Transverse colon (tissue), 4 donors: Measurements from ENCODE around the gene IL1RAPL1. TPM values are rescaled to one million over a fixed set of nuclear protein-coding genes. Genes with fewer than 3 reads are reported as not detected.

Source experiments
- DNase-seq: peaks from one replicate; pipeline ENCODE4 v3.0.0-alpha.2; 2019
- H3K27ac ChIP-seq, 4 donors: fragments of 200-600 bp; sonication (generic); 2 replicates each; pipeline ENCODE4 v1.5.1; 2016 to 2018; ENCODE audit warnings: inconsistent platforms in 4 of 4
- H3K27me3 ChIP-seq: fragments of 200-600 bp; sonication (generic); 2 replicates; pipeline ENCODE4 v1.5.1; 2017; ENCODE audit warnings: inconsistent platforms
- H3K36me3 ChIP-seq, 4 donors: fragments of 200-600 bp; sonication (generic); 2 replicates each; pipeline ENCODE4 v1.5.1; 2017 to 2019; ENCODE audit warnings: inconsistent platforms in 4 of 4
- H3K4me1 ChIP-seq, 4 donors: fragments of 200-600 bp; sonication (generic); 2 replicates each; pipeline ENCODE4 v1.5.1; 2017 to 2020; ENCODE audit warnings: inconsistent platforms in 4 of 4
- H3K4me3 ChIP-seq, 4 donors: fragments of 200-600 bp; sonication (generic); 1 replicate in 1 of 4; 2 replicates in 3 of 4; pipeline versions ENCODE4 v1.5.1 to v1.6.1; 2017 to 2019; ENCODE audit warnings: inconsistent platforms in 4 of 4
- H3K9me3 ChIP-seq, 2 donors: fragments of 200-600 bp; sonication (generic); 2 replicates each; pipeline ENCODE4 v1.5.1; 2017 to 2019; ENCODE audit warnings: inconsistent platforms in 2 of 2
- EP300 ChIP-seq: sonication (generic); formaldehyde crosslinking; IDR thresholded peaks from one replicate; pipeline ENCODE4 v1.6.1; 2017; ENCODE audit warnings: antibody characterized with exemption, low read depth
- POLR2A ChIP-seq: fragments of 450-650 bp; IDR thresholded peaks from one replicate; pipeline ENCODE4 v1.6.1; 2016; ENCODE audit warnings: antibody characterized with exemption, mild to moderate bottlenecking, moderate library complexity
- POLR2AphosphoS5 ChIP-seq, 3 donors: sonication (generic); formaldehyde crosslinking; IDR thresholded peaks; one replicate each; pipeline ENCODE4 v1.6.1; 2016; ENCODE audit warnings: antibody characterized with exemption in 3 of 3
- WGBS, 2 donors: methylation state at CpG; one replicate each; pipeline ENCODE4 v1.1.5; 2018; ENCODE audit warnings: low coverage in 1 of 2; 5-methylcytosine and 5-hydroxymethylcytosine counted together
- in situ Hi-C, 4 donors: fragments of 200-750 bp; cut with MboI; loops; one replicate each; pipeline versions ENCODE4 v1.15.0 to v1.15.1; 2017; ENCODE audit warnings: low sequenced_read_pairs in 3 of 4, low pct_ligation_motif_present in 1 of 4, low pct_unique_long_range_greater_than_20kb in 1 of 4
- intact Hi-C: fragments of 100-400 bp; cut with DNase I; formaldehyde crosslinking; loops from one replicate; pipeline ENCODE4 v1.15.1; 2023; ENCODE audit warnings: low total_unique reads
- total RNA-seq, 4 donors: library from RNA; depleted of rRNA; stranded (reverse); fragments of >200 nt; gene quantifications; one replicate each; pipeline ENCODE4 v1.1.0, GENCODE V29; 2016
- TF ChIP-seq, protein P1 (sequence below), 5 experiments: fragments of 200-600 bp in 3 of 5; fragments of 450-650 bp in 2 of 5; sonication (generic) in 3 of 5; IDR thresholded peaks; 1 replicate in 2 of 5; 2 replicates in 3 of 5; pipeline ENCODE4 v1.5.1; 2016 to 2017; ENCODE audit warnings: antibody characterized with exemption in 5 of 5, inconsistent platforms in 3 of 5, mild to moderate bottlenecking in 2 of 5, moderate library complexity in 1 of 5

The IL1RAPL1 gene
- total RNA-seq, 4 donors from 2014 or later: 0.14 to 0.32 (median 0.20) TPM; not detected in 1

DNA sequence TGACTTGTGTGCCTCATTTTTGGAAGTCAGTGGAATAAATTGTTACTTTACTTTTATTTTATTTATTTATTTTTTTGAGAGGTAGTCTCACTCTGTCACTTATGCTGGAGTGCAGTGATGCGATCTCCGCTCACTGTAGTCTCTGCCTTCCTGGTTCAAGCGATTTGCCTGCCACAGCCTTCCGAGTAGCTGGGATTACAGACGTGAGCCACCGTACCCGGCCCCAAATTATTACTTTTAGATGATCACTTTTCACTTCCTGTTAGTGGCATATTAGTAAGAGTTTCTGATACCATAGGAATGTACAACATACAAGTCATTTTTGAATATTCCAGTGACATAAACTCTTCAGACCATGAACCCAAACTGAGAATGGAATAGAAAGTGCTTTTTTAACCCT, 1017.1 kb downstream of the IL1RAPL1 start:
- DNase-seq: no peak
- no peaks in the 10 kb centered on the region for H3K4me1 ChIP-seq
- no peaks in the 10 kb centered on the region for H3K9me3 ChIP-seq
- no peak overlapping the region for H3K4me3 ChIP-seq
- H3K27me3 ChIP-seq: no peaks in the 10 kb centered on the region
- intact Hi-C loops: no loop called here
- H3K36me3 ChIP-seq: no peaks in the 10 kb centered on the region
- no peak for TF ChIP-seq POLR2A
- no peak for TF ChIP-seq POLR2AphosphoS5 (IDR thresholded peaks at IDR 0.05)
- TF ChIP-seq EP300: no peak
- WGBS, 2 donors: 88% methylated on average over 7 of the region's 7 CpGs; no CpG with 5 or more reads in 1 of the 2 donors
- in situ Hi-C loops: no loop called here
- H3K27ac ChIP-seq: no peak overlapping the region

- Histone ChIP-seq H3K36me3 (no peaks in the 10 kb centered on the region), H3K27me3 (no peaks in the 10 kb centered on the region), H3K9me3 (no peaks in the 10 kb centered on the region), H3K27ac (no peak overlapping the region), H3K4me3 (no peak overlapping the region), H3K4me1 (no peaks in the 10 kb centered on the region)
- DNase-seq: no peak
- intact Hi-C loops: no loop called here
- WGBS, 2 donors: 68% methylated on average over 3 of the region's 3 CpGs; no CpG with 5 or more reads in 1 of the 2 donors
- TF ChIP-seq POLR2AphosphoS5 (IDR thresholded peaks at IDR 0.05) (no peak), EP300 (no peak), POLR2A (no peak)
- TF ChIP-seq, protein P1, sequence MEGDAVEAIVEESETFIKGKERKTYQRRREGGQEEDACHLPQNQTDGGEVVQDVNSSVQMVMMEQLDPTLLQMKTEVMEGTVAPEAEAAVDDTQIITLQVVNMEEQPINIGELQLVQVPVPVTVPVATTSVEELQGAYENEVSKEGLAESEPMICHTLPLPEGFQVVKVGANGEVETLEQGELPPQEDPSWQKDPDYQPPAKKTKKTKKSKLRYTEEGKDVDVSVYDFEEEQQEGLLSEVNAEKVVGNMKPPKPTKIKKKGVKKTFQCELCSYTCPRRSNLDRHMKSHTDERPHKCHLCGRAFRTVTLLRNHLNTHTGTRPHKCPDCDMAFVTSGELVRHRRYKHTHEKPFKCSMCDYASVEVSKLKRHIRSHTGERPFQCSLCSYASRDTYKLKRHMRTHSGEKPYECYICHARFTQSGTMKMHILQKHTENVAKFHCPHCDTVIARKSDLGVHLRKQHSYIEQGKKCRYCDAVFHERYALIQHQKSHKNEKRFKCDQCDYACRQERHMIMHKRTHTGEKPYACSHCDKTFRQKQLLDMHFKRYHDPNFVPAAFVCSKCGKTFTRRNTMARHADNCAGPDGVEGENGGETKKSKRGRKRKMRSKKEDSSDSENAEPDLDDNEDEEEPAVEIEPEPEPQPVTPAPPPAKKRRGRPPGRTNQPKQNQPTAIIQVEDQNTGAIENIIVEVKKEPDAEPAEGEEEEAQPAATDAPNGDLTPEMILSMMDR (IDR thresholded peaks at IDR 0.05): no peak
- in situ Hi-C loops: no loop called here
Observed at GRCh38 chrX:29617276-29617675, 1030.0 kb downstream of the IL1RAPL1 start.

DNA sequence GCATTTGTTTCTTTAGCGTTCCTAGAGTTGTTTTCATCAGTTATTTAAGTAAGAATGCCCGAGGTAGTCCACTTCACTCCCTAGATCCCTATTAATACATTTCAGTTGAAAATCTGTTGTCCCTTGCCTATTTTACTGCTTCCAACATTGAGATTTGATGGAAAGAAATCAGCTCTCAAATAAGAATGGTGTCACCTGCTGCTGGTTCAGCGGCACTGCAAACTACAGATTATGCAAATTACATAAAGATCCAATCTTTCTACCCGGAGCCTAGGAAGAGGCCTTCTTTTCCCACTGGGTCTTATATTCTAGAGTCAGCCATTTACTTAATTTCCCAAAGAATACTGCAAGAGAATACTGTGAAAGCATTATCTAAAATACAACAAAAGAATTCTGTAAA, 1030.5 kb downstream of the IL1RAPL1 start:
- no peak for TF ChIP-seq POLR2AphosphoS5 (IDR thresholded peaks at IDR 0.05)
- 54% methylated on average over 4 of the region's 4 CpGs; no CpG with 5 or more reads in 1 of the 2 donors for WGBS, 2 donors
- intact Hi-C loops: no loop called here
- no peak for DNase-seq
- H3K9me3 ChIP-seq: no peaks in the 10 kb centered on the region
- H3K27ac ChIP-seq: no peak overlapping the region
- no peaks in the 10 kb centered on the region for H3K36me3 ChIP-seq
- no peak overlapping the region for H3K4me3 ChIP-seq
- no peaks in the 10 kb centered on the region for H3K4me1 ChIP-seq
- H3K27me3 ChIP-seq: no peaks in the 10 kb centered on the region
- in situ Hi-C loops: no loop called here

GRCh38 chrX:29627833-29628232, 1040.6 kb downstream of the IL1RAPL1 start:
- in situ Hi-C loops: no loop called here

DNA sequence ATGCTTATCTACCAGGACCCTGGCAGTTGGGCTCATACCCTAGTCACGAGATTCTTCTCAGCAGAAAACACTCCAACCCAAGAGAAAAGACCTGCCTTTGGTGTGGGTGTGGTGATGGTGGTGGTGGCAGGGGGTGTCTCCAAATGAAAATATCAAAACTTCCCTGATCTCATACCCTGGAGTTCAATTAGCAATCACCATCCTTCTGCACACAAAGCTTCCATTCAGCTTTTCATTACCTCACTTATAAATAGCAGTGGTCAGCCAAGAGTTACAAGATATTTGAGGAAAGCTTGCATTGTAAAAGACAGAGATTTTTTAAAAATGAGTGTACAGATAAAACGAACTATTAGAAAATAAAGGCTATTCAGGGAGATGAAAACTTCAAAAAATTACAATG, 1047.3 kb downstream of the IL1RAPL1 start:
- intact Hi-C loops: no loop called here
- 29 to 43% methylated on average over 1 to 2 of the region's 2 CpGs for WGBS, 2 donors
- H3K36me3 ChIP-seq: no peaks in the 10 kb centered on the region
- no peaks in the 10 kb centered on the region for H3K4me1 ChIP-seq
- no peak overlapping the region for H3K4me3 ChIP-seq
- in situ Hi-C loops: no loop called here
- no peak for DNase-seq
- H3K9me3 ChIP-seq: no peaks in the 10 kb centered on the region
- no peak overlapping the region for H3K27ac ChIP-seq
- H3K27me3 ChIP-seq: no peaks in the 10 kb centered on the region
- TF ChIP-seq, protein P1 (IDR thresholded peaks at IDR 0.05): no peak
- no peak for TF ChIP-seq POLR2AphosphoS5 (IDR thresholded peaks at IDR 0.05)
- no peak for TF ChIP-seq EP300
- no peak for TF ChIP-seq POLR2A

More at GRCh38 chrX:29627833-29628232, 1040.6 kb downstream of the IL1RAPL1 start:
- Histone ChIP-seq H3K4me3 (no peak overlapping the region), H3K36me3 (no peaks in the 10 kb centered on the region), H3K27ac (no peak overlapping the region), H3K4me1 (no peaks in the 10 kb centered on the region), H3K27me3 (no peaks in the 10 kb centered on the region), H3K9me3 (no peaks in the 10 kb centered on the region)
- TF ChIP-seq, protein P1 (IDR thresholded peaks at IDR 0.05): no peak
- no peak for TF ChIP-seq EP300
- TF ChIP-seq POLR2A: no peak
- no peak for TF ChIP-seq POLR2AphosphoS5 (IDR thresholded peaks at IDR 0.05)
- intact Hi-C loops: no loop called here
- DNase-seq: no peak
- 71% methylated on average over 1 of the region's 1 CpG; no CpG with 5 or more reads in 1 of the 2 donors for WGBS, 2 donors
